Osteoblast (primary cell): ENCODE results near the gene TADA1. TPM values are rescaled to one million over a fixed set of nuclear protein-coding genes. Genes with fewer than 3 reads are reported as not detected.

ENCODE experiments used
- DNase-seq: peaks from one replicate; pipeline ENCODE4 v3.0.0; 2011; ENCODE audit warnings: low spot score, mixed read lengths; ENCODE audit not compliant: insufficient read length; ENCODE audit errors: missing footprints
- H2AFZ ChIP-seq: 2 replicates; pipeline ENCODE4 v1.6.0; 2011; ENCODE audit warnings: mild to moderate bottlenecking, low read length
- H3K27ac ChIP-seq: 2 replicates; pipeline ENCODE4 v1.5.1; 2011; ENCODE audit warnings: mild to moderate bottlenecking, low read depth, low read length, moderate library complexity
- H3K27me3 ChIP-seq: 2 replicates; pipeline ENCODE4 v1.6.0; 2012; ENCODE audit warnings: mild to moderate bottlenecking, control low read depth, inconsistent platforms, low read length, moderate library complexity; ENCODE audit not compliant: insufficient read depth
- H3K36me3 ChIP-seq: 2 replicates; pipeline ENCODE4 v1.5.1; 2011; ENCODE audit warnings: mild to moderate bottlenecking, low read length, control low read depth, moderate library complexity; ENCODE audit not compliant: insufficient read depth
- H3K4me1 ChIP-seq: 2 replicates; pipeline ENCODE4 v1.5.1; 2011; ENCODE audit warnings: mild to moderate bottlenecking, low read length, control low read depth, moderate library complexity; ENCODE audit not compliant: insufficient read depth
- H3K4me2 ChIP-seq: 2 replicates; pipeline ENCODE4 v1.6.0; 2011; ENCODE audit warnings: mild to moderate bottlenecking, low read length; ENCODE audit not compliant: insufficient read depth
- H3K4me3 ChIP-seq: fragments of 200-600 bp; sonication (generic); 3 replicates; pipeline ENCODE4 v1.5.1; 2012; ENCODE audit warnings: mild to moderate bottlenecking, low read length, inconsistent platforms; ENCODE audit not compliant: insufficient read depth
- H3K79me2 ChIP-seq: 2 replicates; pipeline ENCODE4 v1.6.0; 2012; ENCODE audit warnings: mild to moderate bottlenecking, low read length, control low read depth, inconsistent platforms; ENCODE audit not compliant: insufficient read depth
- H3K9me3 ChIP-seq: 2 replicates; pipeline ENCODE4 v1.5.1; 2011; ENCODE audit warnings: low read depth, low read length, control low read depth
- H4K20me1 ChIP-seq: 2 replicates; pipeline ENCODE4 v1.6.0; 2012; ENCODE audit warnings: mild to moderate bottlenecking, low read length, control low read depth; ENCODE audit not compliant: insufficient read depth
- CTCF ChIP-seq: IDR thresholded peaks from 2 replicates; pipeline ENCODE4 v1.5.1; 2011; ENCODE audit warnings: mild to moderate bottlenecking, low read depth, low read length, moderate library complexity; ENCODE audit errors: extremely low read depth
- total RNA-seq: library from RNA; depleted of rRNA; stranded (reverse); fragments of >200 nt; gene quantifications from 2 replicates; pipeline ENCODE4 v1.2.3, GENCODE V29; 2012

Gene TADA1
- total RNA-seq, 1 donor = 11.6 TPM

- peaks cover 34% of the 10 kb centered on the region for H3K79me2 ChIP-seq
- no peaks in the 10 kb centered on the region for H3K27me3 ChIP-seq
- H3K9me3 ChIP-seq = no peaks in the 10 kb centered on the region
- H2AFZ ChIP-seq = peak overlapping the region; percentile 89
- H3K36me3 ChIP-seq = no peaks in the 10 kb centered on the region
- H4K20me1 ChIP-seq = peaks cover 4% of the 10 kb centered on the region
- no peak for DNase-seq
- H3K4me1 ChIP-seq = peaks cover 3% of the 10 kb centered on the region
- peak; percentile 10 for TF ChIP-seq CTCF
- peak overlapping the region; percentile 88 for H3K4me3 ChIP-seq
- H3K27ac ChIP-seq = no peak overlapping the region
- peak overlapping the region; percentile 81 for H3K4me2 ChIP-seq
Measured at GRCh38 chr1:166876540-166876838, 425 bp upstream of the TADA1 start.

DNA sequence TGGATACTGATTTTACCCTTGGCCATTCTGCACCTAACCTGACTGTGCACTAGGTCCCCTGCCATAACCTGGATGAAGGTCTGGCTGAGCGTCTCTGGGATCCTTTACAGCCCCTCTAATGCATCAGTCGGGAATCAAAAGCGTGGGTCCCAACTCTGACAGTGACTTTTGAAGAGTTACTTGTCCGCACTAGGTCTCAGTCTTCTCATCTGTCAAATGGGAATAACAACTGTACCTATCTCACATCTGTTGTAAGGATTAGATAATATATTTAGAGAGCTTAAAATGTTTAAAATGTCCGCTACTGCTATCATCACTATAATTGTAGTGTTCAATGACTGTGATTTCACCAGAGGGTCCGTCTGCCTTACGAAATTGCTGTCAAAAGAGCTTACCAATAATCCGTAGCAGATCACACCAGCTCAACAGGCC is 746 bp downstream of the TADA1 start:
- H3K79me2 ChIP-seq = peaks cover 45% of the 10 kb centered on the region
- peak overlapping the region; percentile 81 for H3K4me2 ChIP-seq
- H2AFZ ChIP-seq = peak overlapping the region; percentile 89
- H3K4me3 ChIP-seq = peak overlapping the region; percentile 88
- DNase-seq = no peak
- peaks cover 3% of the 10 kb centered on the region for H3K4me1 ChIP-seq
- H3K27ac ChIP-seq = peak overlapping the region; percentile 64
- no peak for TF ChIP-seq CTCF
- peaks cover 4% of the 10 kb centered on the region for H4K20me1 ChIP-seq
- H3K27me3 ChIP-seq = no peaks in the 10 kb centered on the region
- no peaks in the 10 kb centered on the region for H3K9me3 ChIP-seq
- no peaks in the 10 kb centered on the region for H3K36me3 ChIP-seq

GRCh38 chr1:166874464-166874863 is 1.6 kb downstream of the TADA1 start:
- Histone ChIP-seq H3K9me3 (no peaks in the 10 kb centered on the region), H3K4me1 (peaks cover 3% of the 10 kb centered on the region), H3K27ac (no peak overlapping the region), H3K27me3 (no peaks in the 10 kb centered on the region), H2AFZ (no peak overlapping the region), H3K4me2 (no peak overlapping the region), H4K20me1 (peaks cover 4% of the 10 kb centered on the region), H3K79me2 (peaks cover 51% of the 10 kb centered on the region), H3K4me3 (no peak overlapping the region), H3K36me3 (no peaks in the 10 kb centered on the region)
- DNase-seq = no peak
- no peak for TF ChIP-seq CTCF

DNA sequence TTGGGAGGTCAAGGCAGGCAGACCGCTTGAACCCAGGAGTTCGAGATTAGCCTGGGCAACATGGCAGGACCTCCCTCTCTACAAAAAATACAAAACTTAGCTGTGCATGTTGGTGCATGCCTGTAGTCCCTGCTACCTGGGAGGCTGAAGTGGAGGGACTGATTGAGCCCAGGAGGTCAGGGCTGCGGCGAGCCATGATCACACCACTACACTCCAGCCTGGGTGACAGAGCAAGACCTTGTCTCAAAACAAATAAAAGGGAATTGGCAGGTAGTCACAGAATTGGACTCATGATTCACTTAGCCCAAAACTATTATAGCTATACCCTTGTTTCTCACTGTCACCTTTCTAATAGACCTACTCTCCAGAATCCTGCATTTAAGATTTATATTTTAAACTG is 5.5 kb downstream of the TADA1 start:
- no peak overlapping the region for H3K27ac ChIP-seq
- no peaks in the 10 kb centered on the region for H3K4me1 ChIP-seq
- no peak overlapping the region for H3K4me3 ChIP-seq
- peaks cover 8% of the 10 kb centered on the region for H3K36me3 ChIP-seq
- no peaks in the 10 kb centered on the region for H3K9me3 ChIP-seq
- H2AFZ ChIP-seq = no peak overlapping the region
- H3K79me2 ChIP-seq = peaks cover 59% of the 10 kb centered on the region
- no peak for DNase-seq
- peaks cover 4% of the 10 kb centered on the region for H4K20me1 ChIP-seq
- no peaks in the 10 kb centered on the region for H3K27me3 ChIP-seq
- H3K4me2 ChIP-seq = no peak overlapping the region
- no peak for TF ChIP-seq CTCF
